HG03469 (cell line): ENCODE data around the gene TCF7L2.
A peak's percentile ranks its signal among the peaks of the same experiment; 100 is the strongest.

Experiments used
- ATAC-seq: cut with Tn5 transposase; IDR thresholded peaks from one replicate; pipeline ENCODE4 v1.9.1; 2021; ENCODE audit warnings: mild to moderate bottlenecking, moderate library complexity, moderate number of reproducible peaks; ENCODE audit not compliant: unreplicated experiment

Gene TCF7L2

GRCh38 chr10:113139699-113140098, 189.7 kb downstream of the TCF7L2 start:
- no peak for ATAC-seq

DNA sequence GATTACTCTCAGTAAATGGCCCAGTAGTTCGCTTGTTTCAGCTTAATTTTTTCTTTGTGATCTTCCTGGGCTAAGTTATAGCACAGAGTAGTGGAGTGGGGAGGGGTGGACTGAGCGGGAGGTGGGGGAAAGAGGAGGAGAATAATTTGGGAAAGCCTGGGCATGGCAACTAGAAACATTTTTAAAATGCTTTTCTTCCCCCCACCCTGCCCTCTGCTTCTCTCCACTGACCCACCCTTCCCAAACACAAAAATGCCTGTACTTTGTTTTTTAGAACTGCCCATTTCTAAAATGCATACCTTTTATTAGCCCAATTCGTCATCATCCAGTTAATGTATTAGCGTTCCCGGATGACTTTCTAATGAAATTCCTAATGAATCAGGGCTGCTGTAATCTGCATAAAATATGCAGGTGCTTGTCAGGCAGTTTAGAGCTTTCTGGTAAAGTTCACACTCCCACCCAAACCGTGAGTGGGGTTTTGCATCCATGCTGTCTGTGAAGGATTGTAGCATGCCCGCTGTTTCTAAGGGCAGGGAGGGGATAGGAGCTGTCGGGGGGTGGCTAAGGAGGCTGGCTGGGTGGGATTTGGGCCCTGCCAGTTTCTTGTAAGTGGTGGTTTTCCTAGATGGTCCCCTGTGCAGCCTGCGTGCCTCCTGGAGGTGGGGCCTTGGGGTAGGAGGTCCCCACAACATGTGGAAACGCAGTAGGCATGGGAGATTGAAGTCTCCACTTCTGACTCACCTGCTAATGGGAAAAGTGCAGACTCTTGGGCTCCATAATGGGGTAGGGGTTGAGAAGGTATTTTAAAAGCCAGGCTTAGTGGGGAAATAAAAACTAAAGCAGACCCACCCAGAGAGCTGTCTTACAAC, 190.3 kb downstream of the TCF7L2 start:
- no peak for ATAC-seq

DNA sequence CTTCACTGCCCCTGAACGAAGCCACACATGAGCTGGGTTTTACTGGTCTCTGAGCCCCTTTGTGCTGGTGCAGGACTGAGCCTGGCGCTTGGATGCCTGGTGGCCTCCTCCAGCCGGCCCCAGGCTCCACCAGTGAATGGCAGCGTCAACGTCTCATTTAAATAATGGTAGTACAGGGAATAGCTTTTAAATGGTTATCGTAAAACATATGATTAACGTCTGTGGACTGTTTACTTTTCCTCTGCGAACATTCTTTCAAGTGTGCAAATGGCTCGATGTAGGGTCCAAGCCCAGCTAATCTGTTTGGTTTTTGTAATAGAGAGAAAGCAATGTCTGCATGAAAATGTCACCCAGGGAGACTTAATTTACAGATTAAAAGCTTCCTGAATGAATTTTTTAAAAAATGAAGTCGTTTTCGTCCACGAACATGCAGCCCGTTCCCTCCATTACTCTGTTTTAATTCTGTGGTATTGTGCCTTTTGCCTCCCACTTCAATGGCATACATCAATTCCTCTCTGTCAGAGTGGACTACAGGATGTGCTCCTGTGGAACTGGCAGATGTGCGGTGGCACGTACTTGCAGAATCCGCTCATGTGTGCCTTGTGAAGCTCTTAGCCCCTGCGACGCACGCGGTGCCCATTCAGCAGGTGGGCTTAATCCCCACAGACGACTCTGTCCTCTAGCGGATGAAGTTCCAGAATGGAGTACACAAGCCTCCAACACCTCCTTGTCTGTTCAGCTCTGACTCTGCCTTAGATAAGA, 192.7 kb downstream of the TCF7L2 start:
- ATAC-seq = no peak

DNA sequence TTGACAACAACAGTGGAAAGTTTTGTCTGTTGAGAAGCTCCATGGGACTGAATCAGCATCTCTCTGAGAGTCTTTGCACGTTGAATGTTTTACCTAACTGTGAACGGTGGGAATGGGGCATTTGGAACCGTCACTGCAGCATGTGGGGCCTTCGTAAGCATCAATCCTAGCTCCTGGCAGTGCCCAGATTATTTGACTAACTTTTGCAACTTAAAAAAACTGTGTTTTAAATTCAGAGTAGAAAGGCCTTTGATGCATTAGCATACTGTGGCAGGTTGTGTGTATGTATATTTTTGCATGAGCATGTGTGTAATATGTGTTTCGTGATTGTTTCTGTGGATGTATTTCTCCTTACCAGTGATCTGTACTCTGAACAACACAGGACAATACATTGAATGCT, 194.5 kb downstream of the TCF7L2 start:
- no peak for ATAC-seq

GRCh38 chr10:113148071-113148825, 198.2 kb downstream of the TCF7L2 start:
- no peak for ATAC-seq

DNA sequence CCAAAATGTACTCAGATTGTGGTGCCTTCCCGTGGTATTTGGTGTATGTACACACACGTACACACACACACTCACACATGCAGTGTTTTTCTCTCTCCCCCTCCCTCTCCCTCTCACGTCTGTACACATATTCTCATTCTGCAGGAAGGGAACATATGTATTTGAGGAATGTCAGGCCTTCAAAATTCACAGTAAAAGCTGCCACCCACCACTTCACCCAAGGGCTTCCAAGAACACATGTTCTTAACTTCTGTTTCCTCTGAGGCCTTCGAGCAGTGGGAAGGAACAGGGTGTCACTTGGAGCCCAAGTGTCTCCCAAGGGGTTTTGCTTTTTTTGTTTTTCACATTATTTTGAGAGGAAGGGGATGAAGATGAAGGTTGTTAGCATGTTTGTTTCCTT, 198.9 kb downstream of the TCF7L2 start:
- ATAC-seq = no peak

GRCh38 chr10:113149626-113150025, 199.6 kb downstream of the TCF7L2 start:
- ATAC-seq = no peak

DNA sequence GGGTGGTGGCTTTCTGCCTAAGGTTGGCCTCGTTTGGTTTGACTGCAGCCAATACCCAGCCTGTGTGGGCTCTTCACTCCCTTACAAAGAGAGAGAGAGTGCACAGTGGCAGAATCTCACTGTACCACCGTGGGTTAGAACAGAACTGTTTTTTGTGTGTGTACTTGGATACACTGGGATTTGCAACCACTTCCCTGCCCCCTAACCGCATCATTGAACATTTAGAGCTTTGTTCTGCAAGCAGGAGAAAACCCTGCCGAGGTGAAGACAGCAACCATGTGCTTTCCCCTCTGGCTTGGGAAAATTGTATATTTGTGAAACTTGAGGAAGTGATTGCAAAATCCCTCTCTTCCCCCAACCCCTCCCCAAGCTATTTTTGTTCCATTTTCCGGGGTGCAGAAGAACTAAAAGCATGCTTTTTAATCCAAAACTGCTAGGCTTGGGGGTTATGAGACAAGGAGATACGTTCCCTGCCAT, 201.2 kb downstream of the TCF7L2 start:
- no peak for ATAC-seq

GRCh38 chr10:113153493-113154102, 203.6 kb downstream of the TCF7L2 start:
- no peak for ATAC-seq

DNA sequence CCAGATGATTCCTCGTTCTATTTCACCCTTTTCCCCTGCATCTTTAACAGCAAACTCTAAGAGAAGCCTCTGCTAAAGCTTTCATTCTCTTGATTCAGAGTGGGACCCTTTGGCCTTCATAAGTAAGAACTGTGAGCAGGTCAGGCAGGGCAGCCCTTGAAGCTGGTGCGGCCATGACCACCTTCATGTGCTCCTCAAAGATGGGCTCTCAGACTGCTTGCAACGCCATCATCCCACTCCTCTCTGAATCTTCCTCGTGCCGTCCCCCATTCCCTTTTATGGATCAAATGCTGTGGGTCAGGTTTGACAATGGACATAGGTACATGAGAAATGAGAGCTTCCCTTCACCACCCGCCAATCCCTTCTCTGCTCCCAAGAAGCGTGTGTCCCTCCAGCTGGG, 207.4 kb downstream of the TCF7L2 start:
- no peak for ATAC-seq

GRCh38 chr10:113158183-113158582, 208.1 kb downstream of the TCF7L2 start:
- no peak for ATAC-seq

DNA sequence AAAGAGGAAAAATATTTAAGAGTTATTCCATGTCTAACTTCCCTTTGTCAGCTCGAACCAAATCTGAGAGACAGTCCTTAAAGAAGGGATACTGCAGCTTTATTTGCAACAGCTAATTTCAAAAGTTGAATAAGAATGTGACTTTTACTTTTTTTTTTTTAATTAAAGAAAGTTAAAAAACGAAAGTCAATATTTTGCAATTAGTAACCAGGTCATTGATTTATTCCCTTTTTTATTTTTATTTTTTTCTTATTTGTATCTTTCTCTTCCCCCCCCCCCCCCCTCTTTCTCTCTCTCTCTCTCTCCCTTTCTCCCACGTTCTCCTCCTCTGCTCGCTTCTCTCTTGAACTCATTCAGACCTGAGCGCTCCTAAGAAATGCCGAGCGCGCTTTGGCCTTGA, 209.5 kb downstream of the TCF7L2 start:
- ATAC-seq = no peak

GRCh38 chr10:113160641-113161040, 210.6 kb downstream of the TCF7L2 start:
- no peak for ATAC-seq

- ATAC-seq = no peak
These were observed 211.0 kb downstream of the TCF7L2 start for GRCh38 chr10:113161066-113161465.

DNA sequence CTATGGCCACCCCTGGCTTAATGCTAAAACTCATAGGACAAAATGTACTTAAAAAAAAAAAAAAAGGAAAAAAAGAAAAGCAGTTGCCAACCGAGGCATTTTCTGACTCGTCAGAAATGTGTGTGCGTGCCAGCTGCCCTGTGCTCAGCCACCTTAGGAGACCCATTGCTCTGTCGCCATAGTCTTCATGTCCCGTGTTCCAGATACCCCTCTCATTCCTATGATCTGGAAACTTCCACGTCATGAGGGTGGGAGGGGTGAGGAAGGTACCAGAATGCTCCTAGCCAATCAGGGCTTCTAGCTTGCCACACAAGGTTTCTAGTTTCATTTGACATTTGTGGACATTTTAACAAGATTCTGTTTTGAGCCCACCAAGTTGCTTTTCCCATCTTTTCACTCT, 212.9 kb downstream of the TCF7L2 start:
- no peak for ATAC-seq

GRCh38 chr10:113165673-113166072, 215.6 kb downstream of the TCF7L2 start:
- ATAC-seq = no peak

- no peak for ATAC-seq
These were observed 217.7 kb downstream of the TCF7L2 start for GRCh38 chr10:113167702-113168101.

DNA sequence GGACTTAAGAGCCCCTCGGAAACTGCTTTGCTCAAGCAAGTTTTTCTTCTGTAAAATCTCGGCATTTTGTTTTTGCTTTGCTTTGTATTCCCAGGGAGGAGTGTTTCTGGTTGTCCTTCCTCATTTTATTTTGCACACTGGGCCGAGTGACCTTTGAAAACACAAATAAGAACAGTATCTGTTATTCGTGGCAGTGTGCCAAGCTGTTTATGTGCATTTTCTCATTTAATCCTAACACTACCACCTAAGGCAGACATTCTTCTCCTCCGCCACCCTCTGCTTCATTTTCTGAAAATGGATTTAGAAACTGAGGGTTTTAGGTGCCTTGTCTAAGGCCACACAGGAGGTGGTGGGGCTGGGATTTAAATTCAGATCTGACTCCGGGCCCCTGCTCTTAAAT, 218.5 kb downstream of the TCF7L2 start:
- ATAC-seq = no peak

GRCh38 chr10:113169111-113169510, 219.1 kb downstream of the TCF7L2 start:
- ATAC-seq = no peak

DNA sequence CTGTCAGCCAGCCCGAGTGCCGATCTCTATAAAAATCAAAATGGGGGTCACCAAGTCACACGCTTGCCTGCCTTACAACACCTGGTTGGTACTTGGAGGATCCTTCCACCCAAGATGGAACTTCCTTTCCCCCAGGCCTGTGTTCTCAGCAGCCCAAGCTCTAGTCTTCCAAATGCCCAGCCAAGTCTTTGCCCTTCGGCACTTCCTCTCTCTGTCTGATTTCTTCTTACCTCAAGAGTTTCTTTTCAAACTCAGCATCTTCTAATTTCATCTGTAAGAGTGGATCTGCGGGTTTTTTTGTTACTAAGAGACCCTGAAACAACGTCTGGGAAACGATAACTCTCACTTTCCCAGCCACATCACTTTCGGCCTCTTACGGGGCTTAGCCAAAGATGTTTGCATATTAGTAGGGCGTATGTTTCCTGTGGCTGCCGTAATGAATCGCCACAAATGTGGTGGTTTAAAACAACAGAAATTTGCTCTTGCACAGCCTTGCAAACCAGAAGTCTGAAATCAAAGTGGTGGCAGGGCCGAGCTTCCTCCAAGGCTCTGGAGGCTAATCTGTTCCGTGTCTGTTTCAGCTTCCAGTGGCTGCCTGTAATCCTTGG, 219.9 kb downstream of the TCF7L2 start:
- peak; percentile 95 for ATAC-seq
